ENCODE measurements around the gene WNT3. TPM values are rescaled to one million over a fixed set of nuclear protein-coding genes. Genes with fewer than 3 reads are reported as not detected.

WNT3 gene
- total RNA-seq, 2 donors from 2014 or later = 19.9 to 21.8 TPM

GRCh38 chr17:46722662-46723285, 95.7 kb downstream of the WNT3 start:
- WGBS, 2 experiments (ENCODE audit: insufficient coverage in 1 of 2, insufficient read length in 1 of 2) = 67 to 69% methylated on average over 7 of the region's 7 CpGs
- Mint-ChIP-seq H3K4me1 (peaks cover 38% of the 10 kb centered on the region), H3K9me3 (no peaks in the 10 kb centered on the region), H3K36me3 (ENCODE audit: low read depth) (peaks cover 1% of the 10 kb centered on the region), H3K4me3 (no peak overlapping the region), H3K27ac (no peak overlapping the region), H3K27me3 (ENCODE audit: insufficient read depth) (no peaks in the 10 kb centered on the region)
- DNase-seq = no peak
- Histone ChIP-seq H3K9me3 (ENCODE audit: control insufficient read depth, low read length) (no peaks in the 10 kb centered on the region), H3K36me3 (ENCODE audit: control insufficient read depth, insufficient read depth, low read length) (peaks cover 23% of the 10 kb centered on the region), H3K27me3 (ENCODE audit: control insufficient read depth, insufficient read depth, low read length, poor library complexity, severe bottlenecking) (no peaks in the 10 kb centered on the region), H3K4me1 (ENCODE audit: control insufficient read depth, insufficient read depth, low read length) (peaks cover 6% of the 10 kb centered on the region), H3K4me3 (ENCODE audit: low read length) (no peak overlapping the region), H3K9ac (ENCODE audit: extremely low read depth, low read length, poor library complexity, severe bottlenecking) (no peak overlapping the region), H3K27ac (ENCODE audit: low read depth, low read length) (no peak overlapping the region)
- no peak for TF ChIP-seq CTCF (conservative IDR thresholded peaks at IDR 0.05)

- Histone ChIP-seq H3K4me3 (ENCODE audit: low read length) (no peak overlapping the region), H3K36me3 (ENCODE audit: control insufficient read depth, insufficient read depth, low read length) (peaks cover 17% of the 10 kb centered on the region), H3K4me1 (ENCODE audit: control insufficient read depth, insufficient read depth, low read length) (peaks cover 1% of the 10 kb centered on the region), H3K9ac (ENCODE audit: extremely low read depth, low read length, poor library complexity, severe bottlenecking) (no peak overlapping the region), H3K27ac (ENCODE audit: low read depth, low read length) (no peak overlapping the region), H3K27me3 (ENCODE audit: control insufficient read depth, insufficient read depth, low read length, poor library complexity, severe bottlenecking) (no peaks in the 10 kb centered on the region), H3K9me3 (ENCODE audit: control insufficient read depth, low read length) (no peaks in the 10 kb centered on the region)
- no peak for DNase-seq
- Mint-ChIP-seq H3K27me3 (ENCODE audit: insufficient read depth) (no peaks in the 10 kb centered on the region), H3K27ac (no peak overlapping the region), H3K36me3 (ENCODE audit: low read depth) (peaks cover 8% of the 10 kb centered on the region), H3K4me3 (no peak overlapping the region), H3K4me1 (peaks cover 17% of the 10 kb centered on the region), H3K9me3 (no peaks in the 10 kb centered on the region)
- WGBS, 2 experiments (ENCODE audit: insufficient coverage in 1 of 2, insufficient read length in 1 of 2) = 91 to 94% methylated on average over 4 to 5 of the region's 5 CpGs
- no peak for TF ChIP-seq CTCF (conservative IDR thresholded peaks at IDR 0.05)
Measured at GRCh38 chr17:46720408-46720807, 98.1 kb downstream of the WNT3 start.

- DNase-seq = no peak
- H3K36me3 Mint-ChIP-seq (ENCODE audit: low read depth) = peaks cover 8% of the 10 kb centered on the region
- peaks cover 17% of the 10 kb centered on the region for H3K4me1 Mint-ChIP-seq
- Histone ChIP-seq H3K27ac (ENCODE audit: low read depth, low read length) (no peak overlapping the region), H3K4me3 (ENCODE audit: low read length) (no peak overlapping the region), H3K4me1 (ENCODE audit: control insufficient read depth, insufficient read depth, low read length) (no peaks in the 10 kb centered on the region), H3K27me3 (ENCODE audit: control insufficient read depth, insufficient read depth, low read length, poor library complexity, severe bottlenecking) (no peaks in the 10 kb centered on the region), H3K36me3 (ENCODE audit: control insufficient read depth, insufficient read depth, low read length) (peaks cover 22% of the 10 kb centered on the region), H3K9me3 (ENCODE audit: control insufficient read depth, low read length) (no peaks in the 10 kb centered on the region), H3K9ac (ENCODE audit: extremely low read depth, low read length, poor library complexity, severe bottlenecking) (no peak overlapping the region)
- no peaks in the 10 kb centered on the region for H3K9me3 Mint-ChIP-seq
- no peak overlapping the region for H3K27ac Mint-ChIP-seq
- TF ChIP-seq CTCF (conservative IDR thresholded peaks at IDR 0.05) = no peak
- no peaks in the 10 kb centered on the region for H3K27me3 Mint-ChIP-seq (ENCODE audit: insufficient read depth)
- WGBS, 2 experiments (ENCODE audit: insufficient coverage in 1 of 2, insufficient read length in 1 of 2) = 88 to 98% methylated on average over 2 to 3 of the region's 3 CpGs
- no peak overlapping the region for H3K4me3 Mint-ChIP-seq
Measured at GRCh38 chr17:46719891-46720290, 98.6 kb downstream of the WNT3 start.
